Endodermal cell (in vitro differentiated cells): Measurements from ENCODE around the gene ASAP3. TPM values are rescaled to one million over a fixed set of nuclear protein-coding genes. Genes with fewer than 3 reads are reported as not detected.

Experiments
- DNase-seq: peaks from one replicate; pipeline ENCODE4 v3.0.0-alpha.2; 2017
- H3K27ac ChIP-seq: 2 replicates; pipeline ENCODE4 v1.5.1; 2013; ENCODE audit warnings: mild to moderate bottlenecking, low read depth, low read length, moderate library complexity
- H3K27me3 ChIP-seq: 2 replicates; pipeline ENCODE4 v1.6.1; 2013; ENCODE audit warnings: mild to moderate bottlenecking, low read length, moderate library complexity; ENCODE audit not compliant: insufficient read depth, control insufficient read depth, poor library complexity, severe bottlenecking
- H3K36me3 ChIP-seq: 2 replicates; pipeline ENCODE4 v1.7.0; 2013; ENCODE audit warnings: mild to moderate bottlenecking, low read length, moderate library complexity; ENCODE audit not compliant: control insufficient read depth, insufficient read depth
- H3K4me1 ChIP-seq: one replicate; pipeline ENCODE4 v1.7.0; 2013; ENCODE audit warnings: low read length; ENCODE audit not compliant: control insufficient read depth, insufficient read depth
- H3K4me3 ChIP-seq: 2 replicates; pipeline ENCODE4 v1.5.1; 2013; ENCODE audit warnings: mild to moderate bottlenecking, low read length, moderate library complexity
- H3K9ac ChIP-seq: 2 replicates; pipeline ENCODE4 v1.6.1; 2013; ENCODE audit warnings: mild to moderate bottlenecking, low read length, moderate library complexity; ENCODE audit not compliant: poor library complexity, severe bottlenecking; ENCODE audit errors: extremely low read depth
- H3K9me3 ChIP-seq: 2 replicates; pipeline ENCODE4 v1.6.1; 2013; ENCODE audit warnings: mild to moderate bottlenecking, low read length, moderate library complexity; ENCODE audit not compliant: control insufficient read depth
- H3K27ac Mint-ChIP-seq: 2 replicates; pipeline ENCODE4 v1.8.0; 2020; ENCODE audit warnings: mixed read lengths
- H3K27me3 Mint-ChIP-seq: 2 replicates; pipeline ENCODE4 v1.8.0; 2021; ENCODE audit warnings: mild to moderate bottlenecking, mixed read lengths; ENCODE audit not compliant: insufficient read depth
- H3K36me3 Mint-ChIP-seq: 2 replicates; pipeline ENCODE4 v1.8.0; 2020; ENCODE audit warnings: low read depth, mixed read lengths
- H3K4me1 Mint-ChIP-seq: 2 replicates; pipeline ENCODE4 v1.8.0; 2020; ENCODE audit warnings: mixed read lengths
- H3K4me3 Mint-ChIP-seq: 2 replicates; pipeline ENCODE4 v1.8.0; 2020; ENCODE audit warnings: mild to moderate bottlenecking, moderate library complexity, mixed read lengths
- H3K9me3 Mint-ChIP-seq: 2 replicates; pipeline ENCODE4 v1.8.0; 2020; ENCODE audit warnings: mild to moderate bottlenecking, mixed read lengths
- WGBS, 2 experiments: methylation state at CpG; one replicate each; pipeline versions ENCODE4 v1.1.5 to v1.1.7; 2013; ENCODE audit warnings: missing lambda C conversion rate in 2 of 2, mixed read lengths in 1 of 2; ENCODE audit not compliant: insufficient coverage in 1 of 2, insufficient read length in 1 of 2; 5-methylcytosine and 5-hydroxymethylcytosine counted together
- total RNA-seq, 2 donors: library from RNA; stranded (reverse); fragmentation: NEBNext Ultra II Directional in 1 of 2; extraction: Animal tissue kit (Norgen Biotek cat#: 25700) in 1 of 2; gene quantifications; 2 replicates in 1 of 2; 3 replicates in 1 of 2; pipeline ENCODE4 v1.2.1, GENCODE V29; 2021
- TF ChIP-seq, protein P1 (sequence below): fragments of 200-600 bp; sonication (generic); conservative IDR thresholded peaks from 2 replicates; pipeline ENCODE4 v1.5.0; 2021; ENCODE audit warnings: antibody characterized with exemption, mild to moderate bottlenecking

The ASAP3 gene
- total RNA-seq, 2 donors from 2014 or later = 78.7 to 91.0 TPM

DNA sequence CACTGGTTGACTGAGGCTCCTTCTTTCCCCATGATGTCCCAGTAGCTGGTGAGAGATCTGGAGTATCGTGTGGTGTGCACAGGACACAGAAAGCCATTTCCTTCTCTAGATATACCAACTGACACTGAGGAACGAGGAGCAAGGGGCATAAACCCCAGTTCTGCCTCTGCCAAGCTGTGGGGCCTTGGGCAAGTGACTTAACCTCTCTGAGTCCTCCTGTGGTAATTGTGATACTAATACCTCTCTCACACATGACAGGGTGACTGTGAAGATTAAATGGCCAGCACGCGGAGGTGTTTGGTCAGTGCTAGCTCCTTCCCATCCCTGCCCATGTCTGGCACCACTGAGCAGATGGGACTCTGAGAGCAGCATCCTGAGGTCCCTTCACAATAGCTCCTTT, 33.1 kb downstream of the ASAP3 start:
- Histone ChIP-seq H3K9me3 (no peaks in the 10 kb centered on the region), H3K4me1 (no peaks in the 10 kb centered on the region), H3K27ac (no peak overlapping the region), H3K27me3 (no peaks in the 10 kb centered on the region), H3K36me3 (peaks cover 56% of the 10 kb centered on the region), H3K4me3 (no peak overlapping the region), H3K9ac (no peak overlapping the region)
- no peak overlapping the region for H3K4me3 Mint-ChIP-seq
- TF ChIP-seq, protein P1, sequence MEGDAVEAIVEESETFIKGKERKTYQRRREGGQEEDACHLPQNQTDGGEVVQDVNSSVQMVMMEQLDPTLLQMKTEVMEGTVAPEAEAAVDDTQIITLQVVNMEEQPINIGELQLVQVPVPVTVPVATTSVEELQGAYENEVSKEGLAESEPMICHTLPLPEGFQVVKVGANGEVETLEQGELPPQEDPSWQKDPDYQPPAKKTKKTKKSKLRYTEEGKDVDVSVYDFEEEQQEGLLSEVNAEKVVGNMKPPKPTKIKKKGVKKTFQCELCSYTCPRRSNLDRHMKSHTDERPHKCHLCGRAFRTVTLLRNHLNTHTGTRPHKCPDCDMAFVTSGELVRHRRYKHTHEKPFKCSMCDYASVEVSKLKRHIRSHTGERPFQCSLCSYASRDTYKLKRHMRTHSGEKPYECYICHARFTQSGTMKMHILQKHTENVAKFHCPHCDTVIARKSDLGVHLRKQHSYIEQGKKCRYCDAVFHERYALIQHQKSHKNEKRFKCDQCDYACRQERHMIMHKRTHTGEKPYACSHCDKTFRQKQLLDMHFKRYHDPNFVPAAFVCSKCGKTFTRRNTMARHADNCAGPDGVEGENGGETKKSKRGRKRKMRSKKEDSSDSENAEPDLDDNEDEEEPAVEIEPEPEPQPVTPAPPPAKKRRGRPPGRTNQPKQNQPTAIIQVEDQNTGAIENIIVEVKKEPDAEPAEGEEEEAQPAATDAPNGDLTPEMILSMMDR = no peak
- no peak for DNase-seq
- H3K36me3 Mint-ChIP-seq = peaks cover 50% of the 10 kb centered on the region
- H3K27me3 Mint-ChIP-seq = no peaks in the 10 kb centered on the region
- no peak overlapping the region for H3K27ac Mint-ChIP-seq
- H3K9me3 Mint-ChIP-seq = no peaks in the 10 kb centered on the region
- H3K4me1 Mint-ChIP-seq = no peaks in the 10 kb centered on the region
- WGBS, 2 experiments = 92 to 96% methylated on average over 3 to 4 of the region's 4 CpGs

GRCh38 chr1:23449958-23450357, 34.0 kb downstream of the ASAP3 start:
- WGBS, 2 experiments = 95 to 100% methylated on average over 2 to 4 of the region's 4 CpGs
- Histone ChIP-seq H3K9me3 (no peaks in the 10 kb centered on the region), H3K27me3 (no peaks in the 10 kb centered on the region), H3K9ac (no peak overlapping the region), H3K4me3 (no peak overlapping the region), H3K4me1 (no peaks in the 10 kb centered on the region), H3K27ac (no peak overlapping the region), H3K36me3 (peaks cover 55% of the 10 kb centered on the region)
- TF ChIP-seq, protein P1 = no peak
- Mint-ChIP-seq H3K27me3 (no peaks in the 10 kb centered on the region), H3K4me3 (no peak overlapping the region), H3K4me1 (no peaks in the 10 kb centered on the region), H3K9me3 (no peaks in the 10 kb centered on the region), H3K36me3 (peaks cover 49% of the 10 kb centered on the region), H3K27ac (no peak overlapping the region)
- no peak for DNase-seq

GRCh38 chr1:23449306-23449705, 34.7 kb downstream of the ASAP3 start:
- H3K4me3 ChIP-seq = no peak overlapping the region
- H3K36me3 Mint-ChIP-seq = peaks cover 46% of the 10 kb centered on the region
- H3K27me3 ChIP-seq = no peaks in the 10 kb centered on the region
- H3K27ac Mint-ChIP-seq = no peak overlapping the region
- no peak overlapping the region for H3K4me3 Mint-ChIP-seq
- H3K27me3 Mint-ChIP-seq = no peaks in the 10 kb centered on the region
- WGBS, 2 experiments = 92 to 94% methylated on average over 5 to 6 of the region's 6 CpGs
- H3K27ac ChIP-seq = no peak overlapping the region
- no peaks in the 10 kb centered on the region for H3K4me1 Mint-ChIP-seq
- no peaks in the 10 kb centered on the region for H3K9me3 ChIP-seq
- TF ChIP-seq, protein P1 = no peak
- peaks cover 55% of the 10 kb centered on the region for H3K36me3 ChIP-seq
- no peak for DNase-seq
- no peak overlapping the region for H3K9ac ChIP-seq
- H3K9me3 Mint-ChIP-seq = no peaks in the 10 kb centered on the region
- H3K4me1 ChIP-seq = no peaks in the 10 kb centered on the region
